Cardiac muscle cell (in vitro differentiated cells and primary cell): ENCODE measurements around the gene ZMIZ2. TPM values are rescaled to one million over a fixed set of nuclear protein-coding genes. Genes with fewer than 3 reads are reported as not detected.
A peak's percentile ranks its signal among the peaks of the same experiment; 100 is the strongest.
"Not testable (repeated sequence)": the region's sequence is repeated elsewhere in the genome, so short reads cannot be mapped to it uniquely, and the experiment has no call there.

Experiments
- DNase-seq, 2 donors: peaks; one replicate each; pipeline versions ENCODE4 v3.0.0 to v3.0.0-alpha.2; 2010 to 2017; ENCODE audit warnings: low read depth in 1 of 2, low spot score in 1 of 2
- H3K27ac ChIP-seq: fragments of 200-600 bp; sonication (generic); 2 replicates; pipeline ENCODE4 v1.5.1; 2016
- H3K27me3 ChIP-seq: fragments of 200-600 bp; sonication (generic); 2 replicates; pipeline ENCODE4 v1.6.0; 2016; ENCODE audit warnings: control low read depth
- H3K36me3 ChIP-seq: fragments of 200-600 bp; sonication (generic); 2 replicates; pipeline ENCODE4 v1.5.1; 2016; ENCODE audit warnings: control low read depth
- H3K4me1 ChIP-seq: fragments of 200-600 bp; sonication (generic); 2 replicates; pipeline ENCODE4 v1.8.1; 2017; ENCODE audit warnings: low read depth, mild to moderate bottlenecking, mixed run types
- H3K4me3 ChIP-seq: fragments of 200-600 bp; sonication (generic); 2 replicates; pipeline ENCODE4 v1.5.1; 2016; ENCODE audit warnings: mild to moderate bottlenecking
- H3K9me3 ChIP-seq: fragments of 200-600 bp; sonication (generic); 2 replicates; pipeline ENCODE4 v1.5.1; 2017; ENCODE audit warnings: low read depth, mild to moderate bottlenecking, control low read depth
- CTCF ChIP-seq: IDR thresholded peaks from 2 replicates; pipeline ENCODE4 v1.5.1; 2012; ENCODE audit warnings: low read depth, mild to moderate bottlenecking, low read length
- polyA plus RNA-seq: library from polyadenylated mRNA; unstranded; fragments of >200 nt; fragmentation: Nextera tagmentation; extraction: Ambion mirVana; gene quantifications from 2 replicates; pipeline ENCODE4 v1.2.1, GENCODE V29; 2016
- total RNA-seq: library from RNA; depleted of rRNA; stranded (reverse); fragments of >200 nt; gene quantifications from 2 replicates; pipeline ENCODE4 v1.2.3, GENCODE V29; 2016

ZMIZ2 gene
- total and polyA plus RNA-seq, 2 experiments from 2014 or later = 47.7 to 58.9 TPM

GRCh38 chr7:44776211-44776610, 27.6 kb downstream of the ZMIZ2 start:
- Histone ChIP-seq H3K4me3 (no peak overlapping the region), H3K27ac (no peak overlapping the region)

GRCh38 chr7:44782460-44782859, 33.8 kb downstream of the ZMIZ2 start:
- no peak overlapping the region for H3K4me3 ChIP-seq
- H3K36me3 ChIP-seq = no peaks in the 10 kb centered on the region
- no peak for TF ChIP-seq CTCF
- no peak for DNase-seq
- no peak overlapping the region for H3K27ac ChIP-seq
- no peaks in the 10 kb centered on the region for H3K27me3 ChIP-seq
- peaks cover 5% of the 10 kb centered on the region for H3K4me1 ChIP-seq
- no peaks in the 10 kb centered on the region for H3K9me3 ChIP-seq

More at GRCh38 chr7:44776211-44776610, 27.6 kb downstream of the ZMIZ2 start:
- TF ChIP-seq CTCF = no peak
- H3K27me3 ChIP-seq = no peaks in the 10 kb centered on the region
- no peaks in the 10 kb centered on the region for H3K9me3 ChIP-seq
- DNase-seq = no peak
- H3K36me3 ChIP-seq = no peaks in the 10 kb centered on the region
- H3K4me1 ChIP-seq = peaks cover 5% of the 10 kb centered on the region

GRCh38 chr7:44783407-44783806, 34.8 kb downstream of the ZMIZ2 start:
- Histone ChIP-seq H3K27me3 (no peaks in the 10 kb centered on the region), H3K4me1 (peaks cover 5% of the 10 kb centered on the region), H3K36me3 (no peaks in the 10 kb centered on the region), H3K27ac (no peak overlapping the region), H3K9me3 (no peaks in the 10 kb centered on the region), H3K4me3 (no peak overlapping the region)
- no peak for TF ChIP-seq CTCF
- no peak for DNase-seq

- no peaks in the 10 kb centered on the region for H3K36me3 ChIP-seq
- H3K9me3 ChIP-seq = no peaks in the 10 kb centered on the region
- no peaks in the 10 kb centered on the region for H3K27me3 ChIP-seq
- no peak overlapping the region for H3K27ac ChIP-seq
- H3K4me3 ChIP-seq = no peak overlapping the region
- DNase-seq = no peak
- no peak for TF ChIP-seq CTCF
- peaks cover 5% of the 10 kb centered on the region for H3K4me1 ChIP-seq
Measured at GRCh38 chr7:44784364-44784763, 35.7 kb downstream of the ZMIZ2 start.

- peak in 1 of 2 donors; percentile 27 for DNase-seq
- not testable (repeated sequence) for H3K27me3 ChIP-seq, H3K4me1 ChIP-seq, H3K9me3 ChIP-seq, H3K36me3 ChIP-seq, H3K4me3 ChIP-seq, H3K27ac ChIP-seq
Measured at GRCh38 chr7:44785218-44785617, 36.6 kb downstream of the ZMIZ2 start.

- Histone ChIP-seq H3K36me3 (no peaks in the 10 kb centered on the region), H3K9me3 (no peaks in the 10 kb centered on the region), H3K4me3 (no peak overlapping the region), H3K4me1 (no peaks in the 10 kb centered on the region), H3K27ac (no peak overlapping the region), H3K27me3 (no peaks in the 10 kb centered on the region)
- no peak for TF ChIP-seq CTCF
- no peak for DNase-seq
Measured at GRCh38 chr7:44787041-44787440, 38.4 kb downstream of the ZMIZ2 start.
